CD14-positive monocyte (primary cell): Measurements from ENCODE around the gene IGF1R. TPM values are rescaled to one million over a fixed set of nuclear protein-coding genes. Genes with fewer than 3 reads are reported as not detected.

Source experiments
- DNase-seq, 3 donors: peaks; one replicate each; pipeline ENCODE4 v3.0.0-alpha.2; 2011 to 2022
- H2AFZ ChIP-seq: 2 replicates; pipeline ENCODE4 v1.6.0; 2012; ENCODE audit warnings: mild to moderate bottlenecking, low read depth, low read length, inconsistent platforms; ENCODE audit not compliant: insufficient read depth, poor library complexity, severe bottlenecking
- H3K27ac ChIP-seq, 2 donors: 1 replicate in 1 of 2; 2 replicates in 1 of 2; pipeline ENCODE4 v1.5.1; 2012 to 2013; ENCODE audit warnings: low read length in 2 of 2, control low read depth in 1 of 2, inconsistent platforms in 1 of 2, low read depth in 1 of 2, mild to moderate bottlenecking in 1 of 2
- H3K27me3 ChIP-seq, 2 donors: one replicate each; pipeline versions ENCODE4 v1.6.0 to v1.6.1; 2011 to 2013; ENCODE audit warnings: low read length in 2 of 2; ENCODE audit not compliant: control insufficient read depth in 2 of 2, insufficient read depth in 2 of 2
- H3K36me3 ChIP-seq, 2 donors: replicated peaks in 1 of 2; 1 replicate in 1 of 2; 2 replicates in 1 of 2; pipeline versions ENCODE4 v1.5.1 to v1.6.1; 2012 to 2013; ENCODE audit warnings: low read length in 2 of 2, control low read depth in 1 of 2, inconsistent platforms in 1 of 2, mild to moderate bottlenecking in 1 of 2; ENCODE audit not compliant: insufficient read depth in 2 of 2, control insufficient read depth in 1 of 2
- H3K4me1 ChIP-seq, 2 donors: 1 replicate in 1 of 2; 2 replicates in 1 of 2; pipeline versions ENCODE4 v1.5.1 to v1.6.1; 2012 to 2013; ENCODE audit warnings: low read length in 2 of 2, control low read depth in 1 of 2, inconsistent platforms in 1 of 2, mild to moderate bottlenecking in 1 of 2, moderate library complexity in 1 of 2; ENCODE audit not compliant: insufficient read depth in 2 of 2, control insufficient read depth in 1 of 2
- H3K4me2 ChIP-seq: replicated peaks from 2 replicates; pipeline ENCODE3; 2012; ENCODE audit warnings: low read length, moderate library complexity, mild to moderate bottlenecking; ENCODE audit not compliant: poor library complexity, severe bottlenecking; ENCODE audit errors: extremely low read depth
- H3K4me3 ChIP-seq, 3 experiments: fragments of 200-600 bp in 1 of 3; sonication (generic) in 1 of 3; replicated peaks in 1 of 3; 1 replicate in 2 of 3; 2 replicates in 1 of 3; pipeline ENCODE4 v1.5.1; 2011 to 2013; ENCODE audit warnings: low read length in 3 of 3, mild to moderate bottlenecking in 3 of 3, control low read depth in 2 of 3, low read depth in 2 of 3, inconsistent platforms in 1 of 3, moderate library complexity in 1 of 3
- H3K79me2 ChIP-seq: 2 replicates; pipeline ENCODE4 v1.6.0; 2012; ENCODE audit warnings: mild to moderate bottlenecking, control low read depth, inconsistent platforms, low read length, moderate library complexity; ENCODE audit not compliant: insufficient read depth
- H3K9ac ChIP-seq: 2 replicates; pipeline ENCODE4 v1.6.0; 2017; ENCODE audit warnings: low read length, mild to moderate bottlenecking; ENCODE audit not compliant: insufficient read depth, poor library complexity, severe bottlenecking
- H3K9me3 ChIP-seq, 2 donors: replicated peaks in 1 of 2; 1 replicate in 1 of 2; 2 replicates in 1 of 2; pipeline versions ENCODE4 v1.5.1 to v1.6.1; 2012 to 2013; ENCODE audit warnings: low read length in 2 of 2, control low read depth in 1 of 2; ENCODE audit not compliant: control insufficient read depth in 1 of 2, insufficient read depth in 1 of 2
- H4K20me1 ChIP-seq: 2 replicates; pipeline ENCODE4 v1.6.0; 2012; ENCODE audit warnings: mild to moderate bottlenecking, low read length, control low read depth, moderate library complexity; ENCODE audit not compliant: insufficient read depth
- H3K27ac Mint-ChIP-seq, 7 donors: one replicate each; pipeline ENCODE4 v1.8.0; 2020; ENCODE audit warnings: mild to moderate bottlenecking in 7 of 7, mixed read lengths in 7 of 7, moderate library complexity in 6 of 7, inconsistent platforms in 2 of 7
- H3K27me3 Mint-ChIP-seq, 3 donors: one replicate each; pipeline ENCODE4 v1.8.0; 2021 to 2022; ENCODE audit warnings: low read depth in 3 of 3, mild to moderate bottlenecking in 3 of 3, mixed read lengths in 3 of 3, moderate library complexity in 3 of 3, inconsistent platforms in 1 of 3
- H3K36me3 Mint-ChIP-seq, 2 donors: one replicate each; pipeline ENCODE4 v1.8.0; 2020; ENCODE audit warnings: mixed read lengths in 2 of 2, inconsistent platforms in 1 of 2, mild to moderate bottlenecking in 1 of 2
- H3K4me1 Mint-ChIP-seq: one replicate; pipeline ENCODE4 v1.8.0; 2020; ENCODE audit warnings: mild to moderate bottlenecking, mixed read lengths
- H3K4me3 Mint-ChIP-seq, 2 donors: one replicate each; pipeline ENCODE4 v1.8.0; 2020; ENCODE audit warnings: mild to moderate bottlenecking in 2 of 2, mixed read lengths in 2 of 2, moderate library complexity in 1 of 2
- H3K9me3 Mint-ChIP-seq, 7 donors: one replicate each; pipeline ENCODE4 v1.8.0; 2020 to 2022; ENCODE audit warnings: mixed read lengths in 7 of 7, mild to moderate bottlenecking in 6 of 7, moderate library complexity in 6 of 7, inconsistent platforms in 2 of 7
- WGBS: methylation state at CpG from one replicate; pipeline ENCODE4 v1.1.5; 2013; ENCODE audit warnings: missing lambda C conversion rate; ENCODE audit not compliant: insufficient coverage; 5-methylcytosine and 5-hydroxymethylcytosine counted together
- intact Hi-C, 2 donors: fragments of 100-400 bp; cut with micrococcal nuclease; formaldehyde crosslinking; loops; one replicate each; pipeline versions ENCODE4 v1.15.0 to v1.15.1; 2023
- polyA plus RNA-seq, 3 donors: library from polyadenylated mRNA; depleted of rRNA in 1 of 3; unstranded in 2 of 3; stranded (reverse) in 1 of 3; fragments of 300-500 nt in 2 of 3; fragments of >200 nt in 1 of 3; fragmentation: Illumina TruSeq in 2 of 3; gene quantifications; 1 replicate in 2 of 3; 2 replicates in 1 of 3; pipeline ENCODE4 v1.2.3, GENCODE V29; 2012 to 2021
- TF ChIP-seq, protein P1 (sequence below): fragments of 200-600 bp; IDR thresholded peaks from one replicate; pipeline ENCODE4 v1.8.0; 2022; ENCODE audit warnings: antibody characterized with exemption, mild to moderate bottlenecking

IGF1R gene
- polyA plus RNA-seq, 3 donors = 0.35 to 4.9 (median 0.67) TPM

DNA sequence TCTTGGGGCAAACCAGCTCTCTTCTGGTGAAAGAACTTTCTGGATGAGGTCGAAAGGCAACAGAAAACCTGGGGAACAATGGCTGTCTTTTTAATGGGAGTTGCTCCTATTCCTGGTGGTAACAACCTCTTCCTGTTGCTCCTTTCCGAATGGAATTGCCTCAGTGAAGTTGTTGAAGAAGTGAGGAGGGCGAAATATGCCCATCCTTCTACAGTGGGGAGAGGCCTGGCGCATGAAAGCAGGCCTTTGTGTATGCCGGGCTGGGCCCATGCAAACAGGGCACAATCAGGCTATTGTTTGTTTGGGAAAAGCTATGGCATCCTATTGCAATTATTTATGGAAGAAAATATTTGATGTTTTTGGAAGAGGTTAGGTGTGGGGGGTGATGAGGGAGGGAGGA, 166.9 kb downstream of the IGF1R start:
- Histone ChIP-seq H3K79me2 (peaks cover 20% of the 10 kb centered on the region), H3K27ac (no peak overlapping the region), H3K4me1 (no peaks in the 10 kb centered on the region), H3K4me2 (no peak overlapping the region), H3K9ac (no peak overlapping the region), H4K20me1 (peaks cover 11% of the 10 kb centered on the region), H2AFZ (no peak overlapping the region), H3K4me3 (no peak overlapping the region), H3K9me3 (peaks cover 0 to 8% of the 10 kb centered on the region in 2 donors), H3K36me3 (no peaks in the 10 kb centered on the region), H3K27me3 (no peaks in the 10 kb centered on the region)
- TF ChIP-seq, protein P1, sequence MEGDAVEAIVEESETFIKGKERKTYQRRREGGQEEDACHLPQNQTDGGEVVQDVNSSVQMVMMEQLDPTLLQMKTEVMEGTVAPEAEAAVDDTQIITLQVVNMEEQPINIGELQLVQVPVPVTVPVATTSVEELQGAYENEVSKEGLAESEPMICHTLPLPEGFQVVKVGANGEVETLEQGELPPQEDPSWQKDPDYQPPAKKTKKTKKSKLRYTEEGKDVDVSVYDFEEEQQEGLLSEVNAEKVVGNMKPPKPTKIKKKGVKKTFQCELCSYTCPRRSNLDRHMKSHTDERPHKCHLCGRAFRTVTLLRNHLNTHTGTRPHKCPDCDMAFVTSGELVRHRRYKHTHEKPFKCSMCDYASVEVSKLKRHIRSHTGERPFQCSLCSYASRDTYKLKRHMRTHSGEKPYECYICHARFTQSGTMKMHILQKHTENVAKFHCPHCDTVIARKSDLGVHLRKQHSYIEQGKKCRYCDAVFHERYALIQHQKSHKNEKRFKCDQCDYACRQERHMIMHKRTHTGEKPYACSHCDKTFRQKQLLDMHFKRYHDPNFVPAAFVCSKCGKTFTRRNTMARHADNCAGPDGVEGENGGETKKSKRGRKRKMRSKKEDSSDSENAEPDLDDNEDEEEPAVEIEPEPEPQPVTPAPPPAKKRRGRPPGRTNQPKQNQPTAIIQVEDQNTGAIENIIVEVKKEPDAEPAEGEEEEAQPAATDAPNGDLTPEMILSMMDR = no peak
- Mint-ChIP-seq H3K27me3 (no peaks in the 10 kb centered on the region), H3K4me1 (peaks cover 6% of the 10 kb centered on the region), H3K9me3 (peaks cover 3 to 23% (median 16%) of the 10 kb centered on the region in 7 donors), H3K4me3 (no peak overlapping the region), H3K36me3 (peaks cover 2 to 7% of the 10 kb centered on the region in 2 donors), H3K27ac (no peak overlapping the region)
- intact Hi-C loops = no loop called here
- WGBS = 100% methylated on average over 3 of the region's 5 CpGs
- DNase-seq = no peak

DNA sequence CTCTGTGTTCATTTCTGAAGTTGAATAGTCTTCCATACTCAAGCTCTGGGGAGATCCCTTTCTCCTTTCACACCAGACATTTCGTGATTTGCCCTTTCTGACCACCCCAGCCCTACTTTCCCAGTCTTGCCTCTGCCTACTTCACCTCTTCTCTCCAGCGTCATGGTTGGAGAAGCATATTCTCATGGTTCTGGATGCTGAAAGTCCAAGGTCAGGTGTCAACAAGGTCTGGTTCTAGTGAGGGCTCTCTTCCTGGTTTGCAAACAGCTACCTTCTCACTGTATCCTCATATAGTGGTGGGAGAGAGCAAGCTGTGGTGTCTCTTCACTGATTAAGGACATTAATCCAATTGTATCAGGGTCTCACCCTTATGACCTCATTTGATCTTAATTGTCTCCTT, 169.4 kb downstream of the IGF1R start:
- Histone ChIP-seq H4K20me1 (peaks cover 11% of the 10 kb centered on the region), H3K4me1 (no peaks in the 10 kb centered on the region), H3K79me2 (peaks cover 19% of the 10 kb centered on the region), H3K9me3 (peaks cover 0 to 11% of the 10 kb centered on the region in 2 donors), H2AFZ (no peak overlapping the region), H3K4me2 (no peak overlapping the region), H3K27me3 (no peaks in the 10 kb centered on the region), H3K4me3 (no peak overlapping the region), H3K9ac (no peak overlapping the region), H3K36me3 (no peaks in the 10 kb centered on the region), H3K27ac (no peak overlapping the region)
- intact Hi-C loops = no loop called here
- TF ChIP-seq, protein P1 = no peak
- Mint-ChIP-seq H3K9me3 (peaks cover 6 to 22% (median 12%) of the 10 kb centered on the region in 7 donors), H3K27ac (no peak overlapping the region), H3K36me3 (peaks cover 5 to 9% of the 10 kb centered on the region in 2 donors), H3K4me1 (peaks cover 6% of the 10 kb centered on the region), H3K27me3 (no peaks in the 10 kb centered on the region), H3K4me3 (no peak overlapping the region)
- 100% methylated on average over 2 of the region's 2 CpGs for WGBS
- no peak for DNase-seq
